ENCODE results near the gene HSDL1. TPM values are rescaled to one million over a fixed set of nuclear protein-coding genes. Genes with fewer than 3 reads are reported as not detected.

The HSDL1 gene
- total RNA-seq, 1 donor = 18.1 TPM

DNA sequence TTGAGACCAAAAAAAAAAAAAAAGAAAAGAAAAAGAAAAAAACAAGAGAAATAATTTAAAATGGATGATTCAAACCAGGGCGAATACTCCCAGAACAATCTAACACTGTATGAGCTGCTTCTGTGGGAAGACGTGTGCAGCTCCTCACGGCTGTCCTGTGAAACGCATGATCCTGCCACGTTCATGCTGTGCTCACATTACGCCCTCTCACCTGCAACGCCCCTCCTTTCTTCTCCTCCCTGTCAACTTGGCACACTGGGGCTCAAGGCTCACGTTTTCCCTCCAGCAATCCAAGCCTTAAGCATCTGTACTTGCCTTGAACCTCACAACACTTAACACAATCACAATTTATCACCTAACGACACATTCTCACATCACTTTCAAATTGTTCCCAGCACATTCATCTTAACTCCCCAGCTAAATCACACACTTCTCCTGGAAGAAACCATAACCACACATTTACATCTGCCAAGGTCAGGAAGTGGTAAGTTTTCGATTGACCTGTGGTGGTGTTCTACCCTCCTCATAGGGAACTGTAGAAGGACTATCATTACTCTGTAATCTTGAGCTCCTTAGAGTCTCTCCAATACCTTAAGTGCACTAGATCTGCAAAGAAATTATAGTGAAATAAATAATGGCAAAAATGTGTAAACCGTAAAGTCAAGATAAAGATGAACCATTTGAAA lies 57.4 kb downstream of the HSDL1 start:
- H3K36me3 ChIP-seq (ENCODE audit: insufficient read depth, low read length) = peaks cover 77% of the 10 kb centered on the region
- no peak overlapping the region for H3K27ac ChIP-seq (ENCODE audit: low read depth, low read length)
- no peak overlapping the region for H2AFZ ChIP-seq (ENCODE audit: low read length)
- DNase-seq (ENCODE audit: insufficient read length, low spot score, missing footprints) = no peak
- TF ChIP-seq, protein P1, sequence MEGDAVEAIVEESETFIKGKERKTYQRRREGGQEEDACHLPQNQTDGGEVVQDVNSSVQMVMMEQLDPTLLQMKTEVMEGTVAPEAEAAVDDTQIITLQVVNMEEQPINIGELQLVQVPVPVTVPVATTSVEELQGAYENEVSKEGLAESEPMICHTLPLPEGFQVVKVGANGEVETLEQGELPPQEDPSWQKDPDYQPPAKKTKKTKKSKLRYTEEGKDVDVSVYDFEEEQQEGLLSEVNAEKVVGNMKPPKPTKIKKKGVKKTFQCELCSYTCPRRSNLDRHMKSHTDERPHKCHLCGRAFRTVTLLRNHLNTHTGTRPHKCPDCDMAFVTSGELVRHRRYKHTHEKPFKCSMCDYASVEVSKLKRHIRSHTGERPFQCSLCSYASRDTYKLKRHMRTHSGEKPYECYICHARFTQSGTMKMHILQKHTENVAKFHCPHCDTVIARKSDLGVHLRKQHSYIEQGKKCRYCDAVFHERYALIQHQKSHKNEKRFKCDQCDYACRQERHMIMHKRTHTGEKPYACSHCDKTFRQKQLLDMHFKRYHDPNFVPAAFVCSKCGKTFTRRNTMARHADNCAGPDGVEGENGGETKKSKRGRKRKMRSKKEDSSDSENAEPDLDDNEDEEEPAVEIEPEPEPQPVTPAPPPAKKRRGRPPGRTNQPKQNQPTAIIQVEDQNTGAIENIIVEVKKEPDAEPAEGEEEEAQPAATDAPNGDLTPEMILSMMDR (IDR thresholded peaks at IDR 0.05; ENCODE audit: extremely low read depth, low read depth, low read length) = no peak
- no peak overlapping the region for H3K4me3 ChIP-seq (ENCODE audit: insufficient read depth, low read length)
- H3K9me3 ChIP-seq (ENCODE audit: low read depth, low read length) = no peaks in the 10 kb centered on the region
- no peaks in the 10 kb centered on the region for H3K79me2 ChIP-seq (ENCODE audit: insufficient read depth, low read length)
- H3K4me1 ChIP-seq (ENCODE audit: insufficient read depth, low read length) = no peaks in the 10 kb centered on the region
- no peak overlapping the region for H3K4me2 ChIP-seq (ENCODE audit: insufficient read depth, low read length)
- peaks cover 6% of the 10 kb centered on the region for H4K20me1 ChIP-seq (ENCODE audit: insufficient read depth, low read length)
- H3K27me3 ChIP-seq (ENCODE audit: insufficient read depth, low read length) = no peaks in the 10 kb centered on the region

- TF ChIP-seq, protein P1 (IDR thresholded peaks at IDR 0.05; ENCODE audit: extremely low read depth, low read depth, low read length) = no peak
- peak; percentile 19 for DNase-seq (ENCODE audit: insufficient read length, low spot score, missing footprints)
- H3K36me3 ChIP-seq (ENCODE audit: insufficient read depth, low read length) = peaks cover 71% of the 10 kb centered on the region
- no peaks in the 10 kb centered on the region for H3K79me2 ChIP-seq (ENCODE audit: insufficient read depth, low read length)
- no peak overlapping the region for H3K4me3 ChIP-seq (ENCODE audit: insufficient read depth, low read length)
- H2AFZ ChIP-seq (ENCODE audit: low read length) = no peak overlapping the region
- no peaks in the 10 kb centered on the region for H3K4me1 ChIP-seq (ENCODE audit: insufficient read depth, low read length)
- no peak overlapping the region for H3K4me2 ChIP-seq (ENCODE audit: insufficient read depth, low read length)
- H3K27me3 ChIP-seq (ENCODE audit: insufficient read depth, low read length) = no peaks in the 10 kb centered on the region
- H3K9me3 ChIP-seq (ENCODE audit: low read depth, low read length) = no peaks in the 10 kb centered on the region
- no peak overlapping the region for H3K27ac ChIP-seq (ENCODE audit: low read depth, low read length)
- peaks cover 6% of the 10 kb centered on the region for H4K20me1 ChIP-seq (ENCODE audit: insufficient read depth, low read length)
Measured at GRCh38 chr16:84087001-84087400, 58.0 kb downstream of the HSDL1 start.

- H2AFZ ChIP-seq (ENCODE audit: low read length) = no peak overlapping the region
- H3K27ac ChIP-seq (ENCODE audit: low read depth, low read length) = no peak overlapping the region
- no peak overlapping the region for H3K4me3 ChIP-seq (ENCODE audit: insufficient read depth, low read length)
- TF ChIP-seq, protein P1 (IDR thresholded peaks at IDR 0.05; ENCODE audit: extremely low read depth, low read depth, low read length) = no peak
- H3K9me3 ChIP-seq (ENCODE audit: low read depth, low read length) = no peaks in the 10 kb centered on the region
- peaks cover 6% of the 10 kb centered on the region for H4K20me1 ChIP-seq (ENCODE audit: insufficient read depth, low read length)
- no peaks in the 10 kb centered on the region for H3K79me2 ChIP-seq (ENCODE audit: insufficient read depth, low read length)
- H3K4me2 ChIP-seq (ENCODE audit: insufficient read depth, low read length) = no peak overlapping the region
- H3K36me3 ChIP-seq (ENCODE audit: insufficient read depth, low read length) = peaks cover 70% of the 10 kb centered on the region
- no peaks in the 10 kb centered on the region for H3K4me1 ChIP-seq (ENCODE audit: insufficient read depth, low read length)
- no peak for DNase-seq (ENCODE audit: insufficient read length, low spot score, missing footprints)
- H3K27me3 ChIP-seq (ENCODE audit: insufficient read depth, low read length) = no peaks in the 10 kb centered on the region
Measured at GRCh38 chr16:84086341-84086740, 58.6 kb downstream of the HSDL1 start.

GRCh38 chr16:84085773-84086172 lies 59.2 kb downstream of the HSDL1 start:
- no peak overlapping the region for H3K4me3 ChIP-seq (ENCODE audit: insufficient read depth, low read length)
- H3K4me1 ChIP-seq (ENCODE audit: insufficient read depth, low read length) = no peaks in the 10 kb centered on the region
- peak; percentile 19 for DNase-seq (ENCODE audit: insufficient read length, low spot score, missing footprints)
- no peak overlapping the region for H3K4me2 ChIP-seq (ENCODE audit: insufficient read depth, low read length)
- peaks cover 7% of the 10 kb centered on the region for H4K20me1 ChIP-seq (ENCODE audit: insufficient read depth, low read length)
- no peak overlapping the region for H2AFZ ChIP-seq (ENCODE audit: low read length)
- H3K36me3 ChIP-seq (ENCODE audit: insufficient read depth, low read length) = peaks cover 73% of the 10 kb centered on the region
- TF ChIP-seq, protein P1 (IDR thresholded peaks at IDR 0.05; ENCODE audit: extremely low read depth, low read depth, low read length) = no peak
- no peaks in the 10 kb centered on the region for H3K9me3 ChIP-seq (ENCODE audit: low read depth, low read length)
- no peaks in the 10 kb centered on the region for H3K27me3 ChIP-seq (ENCODE audit: insufficient read depth, low read length)
- no peaks in the 10 kb centered on the region for H3K79me2 ChIP-seq (ENCODE audit: insufficient read depth, low read length)
- no peak overlapping the region for H3K27ac ChIP-seq (ENCODE audit: low read depth, low read length)
